ENCODE results near the gene CLCNKA. TPM values are rescaled to one million over a fixed set of nuclear protein-coding genes. Genes with fewer than 3 reads are reported as not detected.

Gene CLCNKA
- total and polyA plus RNA-seq, 2 of the 8 experiments (the other 6 are each of a cell fraction or from before 2014, with no cell fraction given) = 0.95 to 2.0 TPM

GRCh38 chr1:16032388-16033102 lies 10.7 kb downstream of the CLCNKA start (continued):
- TF ChIP-seq NANOG (IDR thresholded peaks at IDR 0.05; ENCODE audit: insufficient read depth, low read depth, low read length, poor library complexity, severe bottlenecking) (no peak), JUND (IDR thresholded peaks at IDR 0.05; ENCODE audit: low read length) (no peak), YY1 (IDR thresholded peaks at IDR 0.05; ENCODE audit: low read depth, low read length) (0 out of 2 replicates have a peak, but pooled peaks have one; percentile 30), CBX8 (IDR thresholded peaks at IDR 0.05; ENCODE audit: borderline replicate concordance, low read depth, low read length) (no peak), CREB1 (IDR thresholded peaks at IDR 0.05) (no peak), GABPA (IDR thresholded peaks at IDR 0.05; ENCODE audit: borderline replicate concordance, insufficient read depth, low read length) (no peak), MAX (IDR thresholded peaks at IDR 0.05) (no peak), KDM1A (IDR thresholded peaks at IDR 0.05; ENCODE audit: borderline replicate concordance, low read length) (no peak), SRF (IDR thresholded peaks at IDR 0.05; ENCODE audit: low read depth, low read length) (no peak), GTF2F1 (IDR thresholded peaks at IDR 0.05; ENCODE audit: borderline replicate concordance, low read depth, low read length) (no peak), ZNF274 (IDR thresholded peaks at IDR 0.05; ENCODE audit: borderline replicate concordance, extremely low read depth, low read length) (no peak), SP1 (IDR thresholded peaks at IDR 0.05; ENCODE audit: low read depth, low read length) (peak; percentile 48; the same call in 1 of the 2 replicates), SAP30 (IDR thresholded peaks at IDR 0.05; ENCODE audit: insufficient read depth, insufficient replicate concordance, low read length) (no peak), HDAC2 (IDR thresholded peaks at IDR 0.05; ENCODE audit: borderline replicate concordance in 1 of 2, low read depth in 2 of 2, low read length in 2 of 2) (no peak), TCF12 (IDR thresholded peaks at IDR 0.05; ENCODE audit: low read depth, low read length) (no peak), KDM4A (IDR thresholded peaks at IDR 0.05; ENCODE audit: low read depth, low read length, severe bottlenecking) (no peak), CHD2 (IDR thresholded peaks at IDR 0.05; ENCODE audit: low read length) (no peak), RAD21 (IDR thresholded peaks at IDR 0.05 in 1 of 2, conservative IDR thresholded peaks at IDR 0.05 in 1 of 2; ENCODE audit: low read depth in 2 of 2, low read length in 2 of 2) (peak; percentile 90 to 91)
- TF ChIP-seq, protein P1, sequence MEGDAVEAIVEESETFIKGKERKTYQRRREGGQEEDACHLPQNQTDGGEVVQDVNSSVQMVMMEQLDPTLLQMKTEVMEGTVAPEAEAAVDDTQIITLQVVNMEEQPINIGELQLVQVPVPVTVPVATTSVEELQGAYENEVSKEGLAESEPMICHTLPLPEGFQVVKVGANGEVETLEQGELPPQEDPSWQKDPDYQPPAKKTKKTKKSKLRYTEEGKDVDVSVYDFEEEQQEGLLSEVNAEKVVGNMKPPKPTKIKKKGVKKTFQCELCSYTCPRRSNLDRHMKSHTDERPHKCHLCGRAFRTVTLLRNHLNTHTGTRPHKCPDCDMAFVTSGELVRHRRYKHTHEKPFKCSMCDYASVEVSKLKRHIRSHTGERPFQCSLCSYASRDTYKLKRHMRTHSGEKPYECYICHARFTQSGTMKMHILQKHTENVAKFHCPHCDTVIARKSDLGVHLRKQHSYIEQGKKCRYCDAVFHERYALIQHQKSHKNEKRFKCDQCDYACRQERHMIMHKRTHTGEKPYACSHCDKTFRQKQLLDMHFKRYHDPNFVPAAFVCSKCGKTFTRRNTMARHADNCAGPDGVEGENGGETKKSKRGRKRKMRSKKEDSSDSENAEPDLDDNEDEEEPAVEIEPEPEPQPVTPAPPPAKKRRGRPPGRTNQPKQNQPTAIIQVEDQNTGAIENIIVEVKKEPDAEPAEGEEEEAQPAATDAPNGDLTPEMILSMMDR (IDR thresholded peaks at IDR 0.05; ENCODE audit: control extremely low read depth in 1 of 3, insufficient read depth in 1 of 3, low read depth in 1 of 3, low read length in 3 of 3) = peak; percentile 86 to 97 (median 90)
- TF ChIP-seq, protein P2, sequence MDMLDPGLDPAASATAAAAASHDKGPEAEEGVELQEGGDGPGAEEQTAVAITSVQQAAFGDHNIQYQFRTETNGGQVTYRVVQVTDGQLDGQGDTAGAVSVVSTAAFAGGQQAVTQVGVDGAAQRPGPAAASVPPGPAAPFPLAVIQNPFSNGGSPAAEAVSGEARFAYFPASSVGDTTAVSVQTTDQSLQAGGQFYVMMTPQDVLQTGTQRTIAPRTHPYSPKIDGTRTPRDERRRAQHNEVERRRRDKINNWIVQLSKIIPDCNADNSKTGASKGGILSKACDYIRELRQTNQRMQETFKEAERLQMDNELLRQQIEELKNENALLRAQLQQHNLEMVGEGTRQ (IDR thresholded peaks at IDR 0.05; ENCODE audit: low read length) = no peak
